OCI-LY1 (cell line): ENCODE data around the gene PLXND1.

ENCODE experiments used
- H2AFZ ChIP-seq: fragments of 200-600 bp; sonication (generic), shearing (Covaris generic); 2 replicates; pipeline ENCODE4 v1.6.0; 2014; ENCODE audit warnings: antibody characterized with exemption, mild to moderate bottlenecking, low read length
- H3F3A ChIP-seq: fragments of 200-600 bp; sonication (generic), shearing (Covaris generic); 2 replicates; pipeline ENCODE4 v1.6.0; 2014; ENCODE audit warnings: mild to moderate bottlenecking, antibody characterized with exemption, low read length, moderate library complexity; ENCODE audit not compliant: insufficient read depth
- H3K27ac ChIP-seq: fragments of 200-600 bp; sonication (generic); 2 replicates; pipeline ENCODE4 v1.5.1; 2014; ENCODE audit warnings: low read length, mixed run types, mild to moderate bottlenecking, low read depth; ENCODE audit not compliant: poor library complexity, severe bottlenecking
- H3K27me3 ChIP-seq: fragments of 200-600 bp; sonication (generic); 2 replicates; pipeline ENCODE4 v1.6.0; 2014; ENCODE audit warnings: antibody characterized with exemption, mild to moderate bottlenecking, low read length, moderate library complexity; ENCODE audit not compliant: insufficient read depth
- H3K36me3 ChIP-seq: fragments of 200-600 bp; sonication (generic); 2 replicates; pipeline ENCODE4 v1.6.1; 2014; ENCODE audit warnings: mild to moderate bottlenecking, antibody characterized with exemption, low read length, moderate library complexity, mixed read lengths; ENCODE audit not compliant: insufficient read depth
- H3K4me1 ChIP-seq: fragments of 200-600 bp; sonication (generic); 2 replicates; pipeline ENCODE4 v1.5.1; 2014; ENCODE audit warnings: mild to moderate bottlenecking, low read length, moderate library complexity; ENCODE audit not compliant: insufficient read depth, severe bottlenecking
- H3K4me2 ChIP-seq: fragments of 200-600 bp; sonication (generic), shearing (Covaris generic); 2 replicates; pipeline ENCODE4 v1.6.1; 2014; ENCODE audit warnings: low read length
- H3K4me3 ChIP-seq: fragments of 200-600 bp; sonication (generic); 2 replicates; pipeline ENCODE4 v1.5.1; 2014; ENCODE audit warnings: low read length, low read depth, mild to moderate bottlenecking, mixed read lengths; ENCODE audit not compliant: poor library complexity, severe bottlenecking
- H3K79me2 ChIP-seq: fragments of 200-600 bp; shearing (Covaris generic); 2 replicates; pipeline ENCODE4 v1.6.1; 2016; ENCODE audit warnings: mixed run types, low read length, mixed read lengths; ENCODE audit not compliant: insufficient read depth
- H3K9ac ChIP-seq: fragments of 200-600 bp; sonication (generic), shearing (Covaris generic); 2 replicates; pipeline ENCODE4 v1.6.1; 2014; ENCODE audit warnings: mild to moderate bottlenecking, low read length, mixed read lengths
- H3K9me2 ChIP-seq: fragments of 200-600 bp; sonication (generic), shearing (Covaris generic); 2 replicates; pipeline ENCODE4 v1.6.1; 2014; ENCODE audit warnings: low read depth, mild to moderate bottlenecking, low read length, mixed read lengths
- H3K9me3 ChIP-seq: fragments of 200-600 bp; shearing (Covaris generic); 2 replicates; pipeline ENCODE4 v1.6.1; 2014; ENCODE audit warnings: low read length, mixed read lengths
- H4K20me1 ChIP-seq: fragments of 200-600 bp; sonication (generic), shearing (Covaris generic); 2 replicates; pipeline ENCODE4 v1.6.0; 2016; ENCODE audit warnings: mild to moderate bottlenecking, low read length; ENCODE audit not compliant: insufficient read depth
- CTCF ChIP-seq: fragments of 200-600 bp; sonication (generic), shearing (Covaris generic); IDR thresholded peaks from 2 replicates; pipeline ENCODE4 v1.5.1; 2017; ENCODE audit warnings: mild to moderate bottlenecking, antibody characterized with exemption, low read length, moderate library complexity, mixed read lengths
- EZH2 ChIP-seq: fragments of 200-600 bp; sonication (generic), shearing (Covaris generic); IDR thresholded peaks from 2 replicates; pipeline ENCODE4 v1.8.0; 2017; ENCODE audit warnings: borderline replicate concordance, mixed run types, mild to moderate bottlenecking, antibody characterized with exemption, low read length, moderate library complexity, mixed read lengths

Gene PLXND1

GRCh38 chr3:129540776-129541516 is 65.5 kb downstream of the PLXND1 start:
- no peaks in the 10 kb centered on the region for H3F3A ChIP-seq

GRCh38 chr3:129539206-129539605 is 67.3 kb downstream of the PLXND1 start:
- H3K36me3 ChIP-seq = no peaks in the 10 kb centered on the region
- H2AFZ ChIP-seq = no peak overlapping the region
- no peak for TF ChIP-seq CTCF
- TF ChIP-seq EZH2 = no peak
- H3K4me3 ChIP-seq = no peak overlapping the region
- no peaks in the 10 kb centered on the region for H3F3A ChIP-seq
- no peak overlapping the region for H3K4me2 ChIP-seq
- H3K27me3 ChIP-seq = 0 out of 2 replicates have a peak, but pooled peaks cover 4% of the 10 kb centered on the region
- H3K9me2 ChIP-seq = no peaks in the 10 kb centered on the region
- H3K79me2 ChIP-seq = no peaks in the 10 kb centered on the region
- H4K20me1 ChIP-seq = no peaks in the 10 kb centered on the region
- H3K9me3 ChIP-seq = no peaks in the 10 kb centered on the region
- H3K9ac ChIP-seq = no peak overlapping the region
- H3K4me1 ChIP-seq = no peaks in the 10 kb centered on the region
- H3K27ac ChIP-seq = no peak overlapping the region

More at GRCh38 chr3:129540776-129541516, 65.5 kb downstream of the PLXND1 start:
- Histone ChIP-seq H3K27ac (no peak overlapping the region), H3K9me3 (no peaks in the 10 kb centered on the region), H3K27me3 (peaks cover 4% of the 10 kb centered on the region; the same call in 1 of the 2 replicates), H3K4me3 (no peak overlapping the region), H2AFZ (no peak overlapping the region), H3K9ac (no peak overlapping the region), H3K4me2 (no peak overlapping the region), H3K9me2 (no peaks in the 10 kb centered on the region), H3K4me1 (no peaks in the 10 kb centered on the region), H3K36me3 (no peaks in the 10 kb centered on the region), H3K79me2 (no peaks in the 10 kb centered on the region), H4K20me1 (no peaks in the 10 kb centered on the region)
- TF ChIP-seq EZH2 (no peak), CTCF (no peak)

GRCh38 chr3:129536804-129537203 is 69.7 kb downstream of the PLXND1 start:
- H3K9me3 ChIP-seq = no peaks in the 10 kb centered on the region
- no peak overlapping the region for H2AFZ ChIP-seq
- H4K20me1 ChIP-seq = no peaks in the 10 kb centered on the region
- no peaks in the 10 kb centered on the region for H3K79me2 ChIP-seq
- H3K4me1 ChIP-seq = no peaks in the 10 kb centered on the region
- H3F3A ChIP-seq = no peaks in the 10 kb centered on the region
- H3K9ac ChIP-seq = no peak overlapping the region
- no peaks in the 10 kb centered on the region for H3K9me2 ChIP-seq
- TF ChIP-seq EZH2 (no peak), CTCF (no peak)
- H3K27ac ChIP-seq = no peak overlapping the region
- no peaks in the 10 kb centered on the region for H3K36me3 ChIP-seq
- 0 out of 2 replicates have a peak, but pooled peaks cover 12% of the 10 kb centered on the region for H3K27me3 ChIP-seq
- H3K4me2 ChIP-seq = no peak overlapping the region
- no peak overlapping the region for H3K4me3 ChIP-seq
